Measurements from ENCODE around the gene EDARADD. TPM values are rescaled to one million over a fixed set of nuclear protein-coding genes. Genes with fewer than 3 reads are reported as not detected.

The EDARADD gene
- total and polyA plus RNA-seq, 2 of the 13 experiments (the other 11 are each of a cell fraction or from before 2014, with no cell fraction given) = 0.03 TPM; not detected in 1

DNA sequence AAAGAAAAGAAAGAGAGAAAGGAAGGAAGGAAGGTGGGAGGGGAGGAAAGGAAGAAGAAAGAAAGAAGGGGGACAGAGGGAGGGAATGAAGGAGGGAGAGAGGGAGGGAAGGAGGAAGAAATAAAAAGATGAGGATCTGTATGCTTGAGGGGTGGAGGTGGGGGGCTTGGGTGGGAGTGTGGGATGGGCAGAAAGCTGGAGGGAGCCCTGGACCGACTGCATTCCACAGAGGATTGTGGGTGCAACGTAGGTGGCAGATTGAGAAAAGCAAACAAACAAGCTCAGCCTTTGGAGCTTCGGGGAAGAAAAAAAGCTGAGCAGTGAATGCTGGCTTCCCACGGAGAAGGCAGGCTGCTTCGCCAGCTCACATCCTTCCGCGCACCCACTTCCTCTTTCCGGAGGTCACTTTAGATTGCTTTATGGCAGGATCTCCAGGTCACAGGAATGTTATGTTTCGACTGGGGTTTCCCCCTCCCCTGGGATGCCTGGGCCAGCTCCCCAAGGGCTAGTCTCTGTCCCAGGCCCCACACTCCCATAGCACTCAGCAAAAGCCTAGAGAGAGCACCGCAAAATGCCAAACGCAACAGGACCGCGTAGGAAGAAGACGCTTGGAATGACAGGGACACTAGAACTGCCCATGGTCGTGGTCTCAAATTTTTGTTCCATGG lies 109.0 kb downstream of the EDARADD start (continued):
- TF ChIP-seq, protein P1, sequence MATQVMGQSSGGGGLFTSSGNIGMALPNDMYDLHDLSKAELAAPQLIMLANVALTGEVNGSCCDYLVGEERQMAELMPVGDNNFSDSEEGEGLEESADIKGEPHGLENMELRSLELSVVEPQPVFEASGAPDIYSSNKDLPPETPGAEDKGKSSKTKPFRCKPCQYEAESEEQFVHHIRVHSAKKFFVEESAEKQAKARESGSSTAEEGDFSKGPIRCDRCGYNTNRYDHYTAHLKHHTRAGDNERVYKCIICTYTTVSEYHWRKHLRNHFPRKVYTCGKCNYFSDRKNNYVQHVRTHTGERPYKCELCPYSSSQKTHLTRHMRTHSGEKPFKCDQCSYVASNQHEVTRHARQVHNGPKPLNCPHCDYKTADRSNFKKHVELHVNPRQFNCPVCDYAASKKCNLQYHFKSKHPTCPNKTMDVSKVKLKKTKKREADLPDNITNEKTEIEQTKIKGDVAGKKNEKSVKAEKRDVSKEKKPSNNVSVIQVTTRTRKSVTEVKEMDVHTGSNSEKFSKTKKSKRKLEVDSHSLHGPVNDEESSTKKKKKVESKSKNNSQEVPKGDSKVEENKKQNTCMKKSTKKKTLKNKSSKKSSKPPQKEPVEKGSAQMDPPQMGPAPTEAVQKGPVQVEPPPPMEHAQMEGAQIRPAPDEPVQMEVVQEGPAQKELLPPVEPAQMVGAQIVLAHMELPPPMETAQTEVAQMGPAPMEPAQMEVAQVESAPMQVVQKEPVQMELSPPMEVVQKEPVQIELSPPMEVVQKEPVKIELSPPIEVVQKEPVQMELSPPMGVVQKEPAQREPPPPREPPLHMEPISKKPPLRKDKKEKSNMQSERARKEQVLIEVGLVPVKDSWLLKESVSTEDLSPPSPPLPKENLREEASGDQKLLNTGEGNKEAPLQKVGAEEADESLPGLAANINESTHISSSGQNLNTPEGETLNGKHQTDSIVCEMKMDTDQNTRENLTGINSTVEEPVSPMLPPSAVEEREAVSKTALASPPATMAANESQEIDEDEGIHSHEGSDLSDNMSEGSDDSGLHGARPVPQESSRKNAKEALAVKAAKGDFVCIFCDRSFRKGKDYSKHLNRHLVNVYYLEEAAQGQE (IDR thresholded peaks at IDR 0.05; ENCODE audit: borderline replicate concordance in 1 of 2, low read depth in 1 of 2, low read length in 2 of 2) = peak in 1 of 2 experiments; percentile 34; a peak in 1 of 4 replicates
- peak; percentile 77 for TF ChIP-seq PHF21A (CRISPR knock-in tag; IDR thresholded peaks at IDR 0.05)
- no peak for TF ChIP-seq ZNF253 (CRISPR knock-in tag; IDR thresholded peaks at IDR 0.05; ENCODE audit: borderline replicate concordance)
- peak; percentile 73 for TF ChIP-seq ZBTB7B (CRISPR knock-in tag; IDR thresholded peaks at IDR 0.05)
- TF ChIP-seq FOSL2 (CRISPR knock-in tag; IDR thresholded peaks at IDR 0.05) = peak; percentile 65
- TF ChIP-seq NFATC3 (CRISPR knock-in tag; IDR thresholded peaks at IDR 0.05) = no peak
- TF ChIP-seq, protein P2, sequence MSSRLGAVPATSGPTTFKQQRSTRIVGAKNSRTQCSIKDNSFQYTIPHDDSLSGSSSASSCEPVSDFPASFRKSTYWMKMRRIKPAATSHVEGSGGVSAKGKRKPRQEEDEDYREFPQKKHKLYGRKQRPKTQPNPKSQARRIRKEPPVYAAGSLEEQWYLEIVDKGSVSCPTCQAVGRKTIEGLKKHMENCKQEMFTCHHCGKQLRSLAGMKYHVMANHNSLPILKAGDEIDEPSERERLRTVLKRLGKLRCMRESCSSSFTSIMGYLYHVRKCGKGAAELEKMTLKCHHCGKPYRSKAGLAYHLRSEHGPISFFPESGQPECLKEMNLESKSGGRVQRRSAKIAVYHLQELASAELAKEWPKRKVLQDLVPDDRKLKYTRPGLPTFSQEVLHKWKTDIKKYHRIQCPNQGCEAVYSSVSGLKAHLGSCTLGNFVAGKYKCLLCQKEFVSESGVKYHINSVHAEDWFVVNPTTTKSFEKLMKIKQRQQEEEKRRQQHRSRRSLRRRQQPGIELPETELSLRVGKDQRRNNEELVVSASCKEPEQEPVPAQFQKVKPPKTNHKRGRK (CRISPR knock-in tag; IDR thresholded peaks at IDR 0.05) = peak; percentile 89; the same call in 1 of the 2 replicates
- TF ChIP-seq SCMH1 (CRISPR knock-in tag; IDR thresholded peaks at IDR 0.05; ENCODE audit: borderline replicate concordance) = no peak
- no peak for TF ChIP-seq KDM1A (CRISPR knock-in tag; IDR thresholded peaks at IDR 0.05)
- TF ChIP-seq HNRNPK (IDR thresholded peaks at IDR 0.05; ENCODE audit: low read depth, low read length, poor library complexity, severe bottlenecking) = peak; percentile 55
- no peak for TF ChIP-seq ZNF766 (CRISPR knock-in tag; IDR thresholded peaks at IDR 0.05; ENCODE audit: borderline replicate concordance)
- no peak for TF ChIP-seq ZNF136 (CRISPR knock-in tag; IDR thresholded peaks at IDR 0.05; ENCODE audit: low read depth)
- TF ChIP-seq SP4 (CRISPR knock-in tag; IDR thresholded peaks at IDR 0.05) = 0 out of 2 replicates have a peak, but pooled peaks have one; percentile 26
- no peak for TF ChIP-seq TOPORS (CRISPR knock-in tag; IDR thresholded peaks at IDR 0.05)
- peak; percentile 93 for TF ChIP-seq TEAD3 (CRISPR knock-in tag; optimal IDR thresholded peaks at IDR 0.05; ENCODE audit: borderline replicate concordance)
- TF ChIP-seq, protein P3, sequence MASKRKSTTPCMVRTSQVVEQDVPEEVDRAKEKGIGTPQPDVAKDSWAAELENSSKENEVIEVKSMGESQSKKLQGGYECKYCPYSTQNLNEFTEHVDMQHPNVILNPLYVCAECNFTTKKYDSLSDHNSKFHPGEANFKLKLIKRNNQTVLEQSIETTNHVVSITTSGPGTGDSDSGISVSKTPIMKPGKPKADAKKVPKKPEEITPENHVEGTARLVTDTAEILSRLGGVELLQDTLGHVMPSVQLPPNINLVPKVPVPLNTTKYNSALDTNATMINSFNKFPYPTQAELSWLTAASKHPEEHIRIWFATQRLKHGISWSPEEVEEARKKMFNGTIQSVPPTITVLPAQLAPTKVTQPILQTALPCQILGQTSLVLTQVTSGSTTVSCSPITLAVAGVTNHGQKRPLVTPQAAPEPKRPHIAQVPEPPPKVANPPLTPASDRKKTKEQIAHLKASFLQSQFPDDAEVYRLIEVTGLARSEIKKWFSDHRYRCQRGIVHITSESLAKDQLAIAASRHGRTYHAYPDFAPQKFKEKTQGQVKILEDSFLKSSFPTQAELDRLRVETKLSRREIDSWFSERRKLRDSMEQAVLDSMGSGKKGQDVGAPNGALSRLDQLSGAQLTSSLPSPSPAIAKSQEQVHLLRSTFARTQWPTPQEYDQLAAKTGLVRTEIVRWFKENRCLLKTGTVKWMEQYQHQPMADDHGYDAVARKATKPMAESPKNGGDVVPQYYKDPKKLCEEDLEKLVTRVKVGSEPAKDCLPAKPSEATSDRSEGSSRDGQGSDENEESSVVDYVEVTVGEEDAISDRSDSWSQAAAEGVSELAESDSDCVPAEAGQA (IDR thresholded peaks at IDR 0.05; ENCODE audit: low read depth) = 0 out of 2 replicates have a peak, but pooled peaks have one; percentile 29
- TF ChIP-seq, protein P3 (CRISPR knock-in tag; IDR thresholded peaks at IDR 0.05; ENCODE audit: borderline replicate concordance) = no peak
- no peak for TF ChIP-seq REL (CRISPR knock-in tag; conservative IDR thresholded peaks at IDR 0.05)
- TF ChIP-seq ARID2 (CRISPR knock-in tag; IDR thresholded peaks at IDR 0.05; ENCODE audit: borderline replicate concordance) = no peak

All from HepG2 (cell line).